Activated T-helper 2 cell treated with anti-CD3 and anti-CD28 coated beads, Interferon-gamma antibody, Interleukin-2, Interleukin-4, amounts not matched to agents 10 μg/mL and 5 μg/mL and 100 μg/mL, durations not matched to agents 14 hours and 24 hours and 36 hours (primary cell): ENCODE results near the gene WDCP. TPM values are rescaled to one million over a fixed set of nuclear protein-coding genes. Genes with fewer than 3 reads are reported as not detected.
"Not testable (repeated sequence)": the region's sequence is repeated elsewhere in the genome, so short reads cannot be mapped to it uniquely, and the experiment has no call there.

Experiments
- DNase-seq: peaks from one replicate; pipeline ENCODE4 v3.0.0; 2021; ENCODE audit warnings: low spot score
- H3K27ac Mint-ChIP-seq: one replicate; pipeline ENCODE4 v1.8.0; 2021; ENCODE audit warnings: mixed read lengths
- H3K27me3 Mint-ChIP-seq: one replicate; pipeline ENCODE4 v1.8.0; 2021; ENCODE audit warnings: low read depth, mixed read lengths
- H3K36me3 Mint-ChIP-seq: one replicate; pipeline ENCODE4 v1.8.0; 2021; ENCODE audit warnings: low read depth, mixed read lengths
- H3K4me1 Mint-ChIP-seq: one replicate; pipeline ENCODE4 v1.8.0; 2021; ENCODE audit warnings: low read depth, mixed read lengths
- H3K4me3 Mint-ChIP-seq: one replicate; pipeline ENCODE4 v1.8.0; 2021; ENCODE audit warnings: low read depth, mild to moderate bottlenecking, moderate library complexity, mixed read lengths
- H3K9me3 Mint-ChIP-seq: one replicate; pipeline ENCODE4 v1.8.0; 2021; ENCODE audit warnings: mixed read lengths
- intact Hi-C: fragments of 100-400 bp; cut with micrococcal nuclease; formaldehyde crosslinking; loops from one replicate; pipeline ENCODE4 v1.15.1; 2023
- total RNA-seq: library from RNA; stranded (reverse); gene quantifications from 2 replicates; pipeline ENCODE4 v1.2.3, GENCODE V29; 2022

WDCP gene
- total RNA-seq, 1 donor from 2014 or later = 22.0 TPM

- Mint-ChIP-seq H3K27ac (no peak overlapping the region), H3K4me3 (no peak overlapping the region), H3K9me3 (no peaks in the 10 kb centered on the region), H3K36me3 (no peaks in the 10 kb centered on the region), H3K27me3 (peaks cover 12% of the 10 kb centered on the region), H3K4me1 (peaks cover 5% of the 10 kb centered on the region)
- intact Hi-C loops = no loop called here
- no peak for DNase-seq
Measured at GRCh38 chr2:24051833-24052232, 4.6 kb upstream of the WDCP start.

- Mint-ChIP-seq H3K27me3 (peaks cover 12% of the 10 kb centered on the region), H3K27ac (no peak overlapping the region), H3K4me3 (no peak overlapping the region), H3K36me3 (no peaks in the 10 kb centered on the region), H3K4me1 (peaks cover 11% of the 10 kb centered on the region), H3K9me3 (no peaks in the 10 kb centered on the region)
- no peak for DNase-seq
- intact Hi-C loops = no loop called here
Measured at GRCh38 chr2:24050041-24050979, 3.1 kb upstream of the WDCP start.

GRCh38 chr2:24049485-24050021 is 2.4 kb upstream of the WDCP start, which contains the start of gene FKBP1B:
FKBP1B (plus strand) TSS chr2:24049741; CDS start chr2:24049850, 109 bp downstream.
- no peak within 1 kb of the TSS for H3K27ac Mint-ChIP-seq
- peak; percentile 39 for DNase-seq
- H3K27me3 Mint-ChIP-seq = peaks cover 11% of the 10 kb centered on the region
- peaks cover 15% of the 10 kb centered on the region for H3K4me1 Mint-ChIP-seq
- H3K9me3 Mint-ChIP-seq = no peaks in the 10 kb centered on the region
- H3K36me3 Mint-ChIP-seq = no peaks in the 10 kb centered on the region
- peak within 1 kb of the TSS; percentile 76 for H3K4me3 Mint-ChIP-seq
- intact Hi-C loops = loop anchor here (5.0 kb wide), 1 partner anchor 443 kb away; the partner anchor contains the start of gene NCOA1

GRCh38 chr2:24048769-24049484 is 1.7 kb upstream of the WDCP start:
- peak overlapping the region; percentile 76 for H3K4me3 Mint-ChIP-seq
- H3K36me3 Mint-ChIP-seq = no peaks in the 10 kb centered on the region
- peaks cover 9% of the 10 kb centered on the region for H3K27me3 Mint-ChIP-seq
- DNase-seq = no peak
- intact Hi-C loops = loop anchor here (5.0 kb wide), 1 partner anchor 443 kb away; the partner anchor contains the start of gene NCOA1
- H3K9me3 Mint-ChIP-seq = no peaks in the 10 kb centered on the region
- no peak overlapping the region for H3K27ac Mint-ChIP-seq
- H3K4me1 Mint-ChIP-seq = peaks cover 15% of the 10 kb centered on the region

GRCh38 chr2:24047703-24048033 is 477 bp upstream of the WDCP start:
- Mint-ChIP-seq H3K36me3 (no peaks in the 10 kb centered on the region), H3K27me3 (peaks cover 6% of the 10 kb centered on the region), H3K4me1 (peaks cover 20% of the 10 kb centered on the region), H3K9me3 (no peaks in the 10 kb centered on the region), H3K4me3 (peak overlapping the region; percentile 93), H3K27ac (no peak overlapping the region)
- no peak for DNase-seq
- intact Hi-C loops = loop anchor here (1.0 to 5.0 kb wide), 4 partner anchors 29 to 445 kb away; partner anchors contain the start of genes ATAD2B, NCOA1, SF3B6 and UBXN2A

GRCh38 chr2:24046599-24046929 is 627 bp downstream of the WDCP start:
- Mint-ChIP-seq H3K4me1 (peaks cover 20% of the 10 kb centered on the region), H3K4me3 (peak overlapping the region; percentile 93), H3K27me3 (peaks cover 6% of the 10 kb centered on the region), H3K9me3 (no peaks in the 10 kb centered on the region), H3K27ac (no peak overlapping the region), H3K36me3 (no peaks in the 10 kb centered on the region)
- no peak for DNase-seq
- intact Hi-C loops = loop anchor here (5.0 kb wide), 1 partner anchor 446 kb away; the partner anchor contains the start of gene NCOA1

- Mint-ChIP-seq H3K36me3 (no peaks in the 10 kb centered on the region), H3K27ac (no peak overlapping the region), H3K4me3 (peak overlapping the region; percentile 93), H3K27me3 (peaks cover 6% of the 10 kb centered on the region), H3K4me1 (peaks cover 20% of the 10 kb centered on the region), H3K9me3 (no peaks in the 10 kb centered on the region)
- DNase-seq = no peak
- intact Hi-C loops = loop anchor here (5.0 kb wide), 1 partner anchor 446 kb away; the partner anchor contains the start of gene NCOA1
Measured at GRCh38 chr2:24045511-24046508, 1.4 kb downstream of the WDCP start.

- peaks cover 20% of the 10 kb centered on the region for H3K4me1 Mint-ChIP-seq
- H3K36me3 Mint-ChIP-seq = peaks cover 11% of the 10 kb centered on the region
- intact Hi-C loops, H3K9me3 Mint-ChIP-seq, DNase-seq, H3K27ac Mint-ChIP-seq, H3K4me3 Mint-ChIP-seq, H3K27me3 Mint-ChIP-seq: not testable (repeated sequence)
Measured at GRCh38 chr2:24043133-24043532, 4.1 kb downstream of the WDCP start.

GRCh38 chr2:24040511-24040910 is 6.7 kb downstream of the WDCP start:
- no peak overlapping the region for H3K27ac Mint-ChIP-seq
- H3K36me3 Mint-ChIP-seq = peaks cover 25% of the 10 kb centered on the region
- H3K9me3 Mint-ChIP-seq = no peaks in the 10 kb centered on the region
- H3K27me3 Mint-ChIP-seq = no peaks in the 10 kb centered on the region
- DNase-seq = no peak
- H3K4me3 Mint-ChIP-seq = no peak overlapping the region
- H3K4me1 Mint-ChIP-seq = peaks cover 15% of the 10 kb centered on the region
- intact Hi-C loops = no loop called here

- no peak for DNase-seq
- Mint-ChIP-seq H3K27me3 (no peaks in the 10 kb centered on the region), H3K36me3 (peaks cover 25% of the 10 kb centered on the region), H3K4me3 (no peak overlapping the region), H3K27ac (no peak overlapping the region), H3K4me1 (peaks cover 12% of the 10 kb centered on the region), H3K9me3 (no peaks in the 10 kb centered on the region)
- intact Hi-C loops = no loop called here
Measured at GRCh38 chr2:24038786-24039499, 8.2 kb downstream of the WDCP start.

- H3K9me3 Mint-ChIP-seq = no peaks in the 10 kb centered on the region
- intact Hi-C loops = no loop called here
- no peaks in the 10 kb centered on the region for H3K27me3 Mint-ChIP-seq
- peaks cover 24% of the 10 kb centered on the region for H3K36me3 Mint-ChIP-seq
- no peak for DNase-seq
- peaks cover 2% of the 10 kb centered on the region for H3K4me1 Mint-ChIP-seq
- no peak overlapping the region for H3K4me3 Mint-ChIP-seq
- H3K27ac Mint-ChIP-seq = no peak overlapping the region
Measured at GRCh38 chr2:24026233-24026632, 21.0 kb downstream of the WDCP start.
